ENCODE measurements around the gene MEIS1.

DNA sequence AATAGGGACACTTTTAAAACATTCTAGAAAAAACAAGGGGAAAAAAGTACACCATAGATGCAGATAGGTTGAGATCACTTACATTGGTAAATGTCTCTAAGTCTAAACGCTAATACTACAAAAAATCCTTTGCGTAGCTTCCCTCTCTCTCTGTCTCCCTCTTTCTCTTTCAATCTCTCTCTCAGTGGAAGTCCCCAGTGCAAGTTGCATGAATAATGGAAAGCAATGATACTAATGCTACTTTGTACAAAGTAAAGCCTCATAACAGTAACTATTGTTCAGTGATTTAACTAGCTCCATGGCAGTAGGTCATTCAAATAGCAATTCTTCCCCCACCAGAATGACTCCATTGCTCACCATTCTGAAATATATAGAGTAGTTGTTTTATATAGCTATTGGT lies 12.8 kb downstream of the MEIS1 start:
- no peak for TF ChIP-seq REST (IDR thresholded peaks at IDR 0.05; ENCODE audit: insufficient read depth in 1 of 2, low read depth in 2 of 2, low read length in 2 of 2)
- no peak for TF ChIP-seq TAF1 (IDR thresholded peaks at IDR 0.05; ENCODE audit: borderline replicate concordance, insufficient read depth, low read length)
- no peak for TF ChIP-seq POLR2AphosphoS5 (IDR thresholded peaks at IDR 0.05; ENCODE audit: low read depth, low read length)

Measured in PFSK-1 (cell line).